DMS 273 (cell line): ENCODE measurements around the gene XRN2.

Experiments used
- DNase-seq: peaks from one replicate; lab custom pipeline; 2025; ENCODE audit not compliant: unreplicated experiment; lab: John Stamatoyannopoulos, UW

Gene XRN2, protein sequence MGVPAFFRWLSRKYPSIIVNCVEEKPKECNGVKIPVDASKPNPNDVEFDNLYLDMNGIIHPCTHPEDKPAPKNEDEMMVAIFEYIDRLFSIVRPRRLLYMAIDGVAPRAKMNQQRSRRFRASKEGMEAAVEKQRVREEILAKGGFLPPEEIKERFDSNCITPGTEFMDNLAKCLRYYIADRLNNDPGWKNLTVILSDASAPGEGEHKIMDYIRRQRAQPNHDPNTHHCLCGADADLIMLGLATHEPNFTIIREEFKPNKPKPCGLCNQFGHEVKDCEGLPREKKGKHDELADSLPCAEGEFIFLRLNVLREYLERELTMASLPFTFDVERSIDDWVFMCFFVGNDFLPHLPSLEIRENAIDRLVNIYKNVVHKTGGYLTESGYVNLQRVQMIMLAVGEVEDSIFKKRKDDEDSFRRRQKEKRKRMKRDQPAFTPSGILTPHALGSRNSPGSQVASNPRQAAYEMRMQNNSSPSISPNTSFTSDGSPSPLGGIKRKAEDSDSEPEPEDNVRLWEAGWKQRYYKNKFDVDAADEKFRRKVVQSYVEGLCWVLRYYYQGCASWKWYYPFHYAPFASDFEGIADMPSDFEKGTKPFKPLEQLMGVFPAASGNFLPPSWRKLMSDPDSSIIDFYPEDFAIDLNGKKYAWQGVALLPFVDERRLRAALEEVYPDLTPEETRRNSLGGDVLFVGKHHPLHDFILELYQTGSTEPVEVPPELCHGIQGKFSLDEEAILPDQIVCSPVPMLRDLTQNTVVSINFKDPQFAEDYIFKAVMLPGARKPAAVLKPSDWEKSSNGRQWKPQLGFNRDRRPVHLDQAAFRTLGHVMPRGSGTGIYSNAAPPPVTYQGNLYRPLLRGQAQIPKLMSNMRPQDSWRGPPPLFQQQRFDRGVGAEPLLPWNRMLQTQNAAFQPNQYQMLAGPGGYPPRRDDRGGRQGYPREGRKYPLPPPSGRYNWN

GRCh38 chr20:21303061-21303871, at the start of gene XRN2:
Gene XRN2, plus strand, starts transcription at chr20:21303331. Its CDS starts 68 bp downstream, at chr20:21303399.
- peak; percentile 98 for DNase-seq

GRCh38 chr20:21257192-21257591, 45.9 kb upstream of the XRN2 start:
- no peak for DNase-seq

GRCh38 chr20:21258411-21258810, 44.7 kb upstream of the XRN2 start:
- no peak for DNase-seq

- DNase-seq: no peak
These were observed 43.8 kb upstream of the XRN2 start for GRCh38 chr20:21259346-21259745.

DNA sequence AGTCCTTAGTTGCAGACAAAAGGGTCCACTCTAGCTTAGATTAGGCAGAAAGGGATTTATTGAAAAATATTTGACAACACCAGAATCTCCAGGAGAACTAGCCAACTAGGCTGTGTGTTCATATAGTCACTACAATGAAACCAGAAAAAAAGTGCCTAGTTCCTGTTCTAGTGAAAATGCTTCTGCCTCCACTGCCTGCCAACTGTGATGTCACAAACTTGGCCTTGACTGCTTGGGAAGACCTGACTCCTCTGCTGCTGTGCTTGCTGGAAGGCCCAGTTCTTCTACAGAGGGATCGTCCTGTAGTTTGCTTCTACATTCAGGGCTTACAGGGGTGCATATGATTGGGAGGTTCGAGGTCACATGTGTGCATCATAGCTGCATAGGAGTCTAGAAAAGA, 40.3 kb upstream of the XRN2 start:
- DNase-seq: no peak

GRCh38 chr20:21265261-21266190, 37.6 kb upstream of the XRN2 start:
- DNase-seq: peak; percentile 61

GRCh38 chr20:21266191-21266536, 37.0 kb upstream of the XRN2 start:
- no peak for DNase-seq

GRCh38 chr20:21269772-21270171, 33.4 kb upstream of the XRN2 start:
- no peak for DNase-seq

- no peak for DNase-seq
These were observed 32.3 kb upstream of the XRN2 start for GRCh38 chr20:21270806-21271205.

DNA sequence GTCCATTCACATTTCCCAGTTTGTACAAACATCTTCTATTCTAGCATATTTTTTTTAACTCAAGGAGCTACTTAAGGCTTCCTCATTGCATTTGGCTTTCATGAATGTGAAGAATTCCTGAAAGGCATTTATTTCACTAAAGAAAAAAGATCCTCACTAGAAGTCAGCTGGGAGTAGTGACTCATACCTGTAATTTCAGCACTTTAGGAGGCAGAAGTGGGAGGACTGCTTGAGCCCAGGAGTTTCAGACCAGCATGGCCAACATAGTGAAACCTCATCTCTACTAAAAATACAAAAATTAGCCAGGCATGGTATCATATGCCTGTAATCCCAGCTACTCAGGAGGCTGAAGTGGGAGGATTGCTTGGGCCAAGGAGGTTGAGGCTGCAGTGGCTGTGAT, 30.9 kb upstream of the XRN2 start:
- DNase-seq: no peak

GRCh38 chr20:21272679-21273078, 30.5 kb upstream of the XRN2 start:
- no peak for DNase-seq

GRCh38 chr20:21273755-21274386, 29.3 kb upstream of the XRN2 start:
- DNase-seq: no peak

- no peak for DNase-seq
These were observed 24.3 kb upstream of the XRN2 start for GRCh38 chr20:21278829-21279228.

GRCh38 chr20:21279706-21280521, 23.2 kb upstream of the XRN2 start:
- DNase-seq: no peak

DNA sequence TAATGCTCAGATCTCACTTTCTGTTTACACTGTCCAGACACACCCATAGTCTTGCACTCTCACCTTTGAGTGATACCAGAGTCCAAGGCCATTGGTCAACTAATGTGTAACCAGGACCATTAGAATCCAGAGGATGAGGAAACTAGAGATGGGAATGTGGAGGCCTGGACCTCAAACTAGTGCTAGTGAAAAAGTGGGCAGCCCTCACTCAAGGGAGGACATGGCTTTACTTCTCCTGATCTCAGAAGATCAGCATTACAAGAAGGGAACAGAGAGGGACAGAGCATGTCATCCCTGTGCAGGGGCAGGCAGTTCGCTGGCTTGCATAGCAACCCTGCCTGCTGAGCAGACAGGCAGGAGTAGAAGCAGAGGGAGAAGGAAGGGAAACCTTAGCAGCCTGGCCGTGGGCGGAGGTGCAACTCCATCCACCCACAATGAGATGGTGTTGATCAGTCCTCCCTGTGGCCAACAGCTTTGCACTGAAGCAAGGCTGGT, 22.6 kb upstream of the XRN2 start:
- DNase-seq: peak; percentile 12

DNA sequence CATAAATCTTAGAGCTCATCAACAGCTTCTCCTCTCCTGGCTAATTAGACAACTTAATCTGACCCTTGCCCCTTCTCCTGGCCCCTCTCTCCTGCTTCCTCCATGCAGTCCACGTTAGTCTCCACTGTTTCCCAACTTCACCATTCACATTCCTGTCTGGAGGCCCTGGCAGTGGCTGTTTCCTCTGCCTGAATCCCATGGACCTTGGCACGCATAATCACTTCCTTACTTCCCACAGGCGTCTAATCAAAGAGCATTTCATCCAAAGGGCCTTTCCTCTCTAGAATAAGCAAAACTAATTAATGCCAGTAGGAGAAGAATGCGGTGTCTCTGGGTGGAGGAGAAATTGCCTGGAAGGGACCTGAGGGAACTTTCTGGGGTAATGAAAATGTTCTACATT, 16.4 kb upstream of the XRN2 start:
- no peak for DNase-seq

DNA sequence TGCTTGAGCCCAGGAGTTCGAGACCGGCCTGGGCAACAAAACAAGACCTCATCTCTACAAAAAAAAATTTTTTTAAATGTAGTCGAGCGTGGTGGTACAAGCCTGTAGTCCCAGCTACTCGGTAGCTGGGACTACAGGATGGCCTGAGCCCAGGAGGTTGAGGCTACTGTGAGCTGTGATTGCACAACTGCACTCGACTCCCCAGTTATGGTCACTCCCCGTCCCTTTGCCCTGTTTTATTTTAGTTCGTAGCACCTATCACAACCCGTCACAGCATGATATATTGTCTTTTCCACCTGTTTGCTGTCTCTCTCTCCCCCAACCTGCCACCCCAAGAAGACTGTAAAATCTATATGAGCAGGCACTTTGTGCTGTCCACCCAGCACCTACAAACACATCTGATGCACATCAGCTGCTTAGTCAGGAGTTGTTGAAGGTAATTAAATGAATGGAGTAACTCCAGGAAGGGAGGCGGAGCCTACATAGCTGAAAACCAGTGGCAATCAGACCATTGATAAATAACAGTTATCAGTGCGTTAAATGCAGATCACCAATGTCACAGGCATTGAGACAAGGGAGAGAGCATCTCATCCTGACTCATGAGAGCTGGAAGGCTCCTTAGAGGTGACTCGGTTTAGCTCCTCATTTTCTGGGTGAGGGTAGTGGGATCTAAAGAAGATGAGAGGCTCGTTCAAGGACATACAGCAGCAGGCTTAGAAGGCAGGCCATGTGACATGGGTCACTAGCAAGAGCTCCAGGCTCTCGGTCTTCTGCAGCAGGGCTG, 14.4 kb upstream of the XRN2 start:
- no peak for DNase-seq

GRCh38 chr20:21289651-21290050, 13.5 kb upstream of the XRN2 start:
- DNase-seq: no peak
